Muscle of leg (tissue), 11 donors: ENCODE measurements around the gene TRIM40. TPM values are rescaled to one million over a fixed set of nuclear protein-coding genes. Genes with fewer than 3 reads are reported as not detected.

Experiments used
- DNase-seq: peaks from one replicate; pipeline ENCODE4 v3.0.0; 2013
- H3K27ac ChIP-seq: one replicate; pipeline ENCODE4 v1.5.1; 2013; ENCODE audit warnings: mild to moderate bottlenecking, low read length, control low read depth
- H3K27me3 ChIP-seq: one replicate; pipeline ENCODE4 v1.6.1; 2013; ENCODE audit warnings: low read length; ENCODE audit not compliant: control insufficient read depth, insufficient read depth
- H3K36me3 ChIP-seq: one replicate; pipeline ENCODE4 v1.6.1; 2013; ENCODE audit warnings: low read length; ENCODE audit not compliant: control insufficient read depth, insufficient read depth
- H3K4me1 ChIP-seq: one replicate; pipeline ENCODE4 v1.6.1; 2013; ENCODE audit warnings: low read length; ENCODE audit not compliant: control insufficient read depth, insufficient read depth
- H3K4me3 ChIP-seq: one replicate; pipeline ENCODE4 v1.5.1; 2013; ENCODE audit warnings: low read length, control low read depth
- H3K9me3 ChIP-seq: replicated peaks from 2 replicates; pipeline ENCODE4 v1.6.1; 2013; ENCODE audit warnings: low read depth, low read length; ENCODE audit not compliant: control insufficient read depth
- WGBS: methylation state at CpG from one replicate; pipeline ENCODE4 v1.1.5; 2013; ENCODE audit warnings: missing lambda C conversion rate; ENCODE audit not compliant: insufficient coverage; 5-methylcytosine and 5-hydroxymethylcytosine counted together
- polyA plus RNA-seq, 8 donors: library from polyadenylated mRNA; unstranded; fragments of 120-200 nt; gene quantifications; one replicate each; pipeline versions ENCODE4 v1.2.1 to v1.2.3, GENCODE V29; 2013; ENCODE audit warnings: inconsistent platforms in 1 of 8, low replicate concordance in 1 of 8; ENCODE audit not compliant: insufficient read length in 8 of 8, insufficient read depth in 1 of 8
- total RNA-seq: library from RNA; stranded (reverse); fragments of 120-200 nt; gene quantifications from one replicate; pipeline ENCODE4 v1.2.4, GENCODE V29; 2013

Gene TRIM40
- total and polyA plus RNA-seq, 9 donors, result 0.56 TPM; not detected in 8

GRCh38 chr6:30180145-30180544 lies 44.2 kb downstream of the TRIM40 start:
- Histone ChIP-seq H3K4me1 (no peaks in the 10 kb centered on the region), H3K27ac (no peak overlapping the region), H3K36me3 (peaks cover 2% of the 10 kb centered on the region), H3K9me3 (peaks cover 12% of the 10 kb centered on the region), H3K27me3 (peaks cover 3% of the 10 kb centered on the region), H3K4me3 (no peak overlapping the region)
- no peak for DNase-seq
- no CpG with 5 or more reads among the region's 1 CpG for WGBS

- peaks cover 32% of the 10 kb centered on the region for H3K36me3 ChIP-seq
Measured at GRCh38 chr6:30184417-30185031, 48.6 kb downstream of the TRIM40 start.

GRCh38 chr6:30185846-30186484 lies 50.0 kb downstream of the TRIM40 start:
- DNase-seq, result no peak
- Histone ChIP-seq H3K27me3 (no peaks in the 10 kb centered on the region), H3K36me3 (peaks cover 44% of the 10 kb centered on the region), H3K9me3 (peaks cover 2% of the 10 kb centered on the region), H3K4me1 (no peaks in the 10 kb centered on the region), H3K27ac (no peak overlapping the region), H3K4me3 (no peak overlapping the region)
- WGBS, result 96% methylated on average over 19 of the region's 20 CpGs

More at GRCh38 chr6:30184417-30185031, 48.6 kb downstream of the TRIM40 start:
- H3K9me3 ChIP-seq, result peaks cover 11% of the 10 kb centered on the region
- H3K4me3 ChIP-seq, result no peak overlapping the region
- DNase-seq, result no peak
- no peaks in the 10 kb centered on the region for H3K4me1 ChIP-seq
- WGBS, result 96% methylated on average over 2 of the region's 5 CpGs
- H3K27me3 ChIP-seq, result no peaks in the 10 kb centered on the region
- no peak overlapping the region for H3K27ac ChIP-seq

GRCh38 chr6:30188541-30188940 lies 52.6 kb downstream of the TRIM40 start:
- H3K9me3 ChIP-seq, result no peaks in the 10 kb centered on the region
- no peaks in the 10 kb centered on the region for H3K4me1 ChIP-seq
- H3K27ac ChIP-seq, result no peak overlapping the region
- 87% methylated on average over 2 of the region's 5 CpGs for WGBS
- DNase-seq, result no peak
- H3K36me3 ChIP-seq, result peaks cover 55% of the 10 kb centered on the region
- H3K4me3 ChIP-seq, result no peak overlapping the region
- H3K27me3 ChIP-seq, result no peaks in the 10 kb centered on the region

GRCh38 chr6:30192076-30192475 lies 56.1 kb downstream of the TRIM40 start:
- 94% methylated on average over 6 of the region's 7 CpGs for WGBS
- no peaks in the 10 kb centered on the region for H3K4me1 ChIP-seq
- H3K27me3 ChIP-seq, result no peaks in the 10 kb centered on the region
- H3K4me3 ChIP-seq, result no peak overlapping the region
- no peak overlapping the region for H3K27ac ChIP-seq
- H3K36me3 ChIP-seq, result peaks cover 62% of the 10 kb centered on the region
- DNase-seq, result no peak
- no peaks in the 10 kb centered on the region for H3K9me3 ChIP-seq

GRCh38 chr6:30194797-30195690 lies 59.1 kb downstream of the TRIM40 start:
- 76% methylated on average over 4 of the region's 8 CpGs for WGBS
- Histone ChIP-seq H3K36me3 (peaks cover 63% of the 10 kb centered on the region), H3K27me3 (no peaks in the 10 kb centered on the region), H3K4me1 (no peaks in the 10 kb centered on the region), H3K9me3 (no peaks in the 10 kb centered on the region), H3K27ac (no peak overlapping the region), H3K4me3 (no peak overlapping the region)
- DNase-seq, result no peak

- H3K36me3 ChIP-seq, result peaks cover 63% of the 10 kb centered on the region
- 86% methylated on average over 1 of the region's 1 CpG for WGBS
- DNase-seq, result no peak
- H3K4me1 ChIP-seq, result no peaks in the 10 kb centered on the region
- no peaks in the 10 kb centered on the region for H3K9me3 ChIP-seq
- no peak overlapping the region for H3K4me3 ChIP-seq
- H3K27me3 ChIP-seq, result no peaks in the 10 kb centered on the region
- no peak overlapping the region for H3K27ac ChIP-seq
Measured at GRCh38 chr6:30195951-30196350, 60.0 kb downstream of the TRIM40 start.

- H3K36me3 ChIP-seq, result peaks cover 60% of the 10 kb centered on the region
- no peak overlapping the region for H3K4me3 ChIP-seq
- no peak overlapping the region for H3K27ac ChIP-seq
- 86% methylated on average over 9 of the region's 12 CpGs for WGBS
- H3K4me1 ChIP-seq, result no peaks in the 10 kb centered on the region
- DNase-seq, result no peak
- no peaks in the 10 kb centered on the region for H3K27me3 ChIP-seq
- no peaks in the 10 kb centered on the region for H3K9me3 ChIP-seq
Measured at GRCh38 chr6:30196376-30196775, 60.4 kb downstream of the TRIM40 start.
